CD4-positive, CD25-positive, alpha-beta regulatory T cell (primary cell): ENCODE results near the gene TRAPPC2. TPM values are rescaled to one million over a fixed set of nuclear protein-coding genes. Genes with fewer than 3 reads are reported as not detected.

Experiments used
- ATAC-seq, 2 donors: fragments of 150-1000 bp; cut with Tn5 transposase; one replicate each; pipeline ENCODE4 v1.10.0; 2021; ENCODE audit warnings: low read depth in 2 of 2, moderate number of reproducible peaks in 2 of 2, moderate library complexity in 1 of 2
- DNase-seq, 3 donors: peaks; one replicate each; pipeline versions ENCODE4 v3.0.0 to v3.0.0-alpha.2; 2012 to 2022; ENCODE audit warnings: mixed read lengths in 1 of 3
- H3K27ac ChIP-seq: one replicate; pipeline ENCODE4 v1.7.0; 2013; ENCODE audit warnings: mild to moderate bottlenecking, low read length; ENCODE audit not compliant: insufficient read depth, poor library complexity, severe bottlenecking
- H3K27me3 ChIP-seq: one replicate; pipeline ENCODE4 v1.7.0; 2013; ENCODE audit warnings: low read length; ENCODE audit not compliant: control insufficient read depth, insufficient read depth
- H3K36me3 ChIP-seq: one replicate; pipeline ENCODE4 v1.7.0; 2013; ENCODE audit warnings: mild to moderate bottlenecking, low read length, moderate library complexity; ENCODE audit not compliant: control insufficient read depth, insufficient read depth
- H3K4me1 ChIP-seq: 2 replicates; pipeline ENCODE4 v1.7.0; 2013; ENCODE audit warnings: mild to moderate bottlenecking, low read length; ENCODE audit not compliant: insufficient read depth, control insufficient read depth, poor library complexity, severe bottlenecking
- H3K4me3 ChIP-seq: one replicate; pipeline ENCODE4 v1.7.0; 2013; ENCODE audit warnings: low read depth, mild to moderate bottlenecking, low read length, moderate library complexity
- H3K9me3 ChIP-seq, 2 experiments: 1 replicate in 1 of 2; 2 replicates in 1 of 2; pipeline ENCODE4 v1.7.0; 2013; ENCODE audit warnings: low read length in 2 of 2, mild to moderate bottlenecking in 1 of 2, moderate library complexity in 1 of 2; ENCODE audit not compliant: control insufficient read depth in 2 of 2
- H3K27ac Mint-ChIP-seq, 3 donors: one replicate each; pipeline ENCODE4 v1.8.0; 2020 to 2022; ENCODE audit warnings: mild to moderate bottlenecking in 3 of 3, mixed read lengths in 3 of 3, moderate library complexity in 2 of 3
- H3K27me3 Mint-ChIP-seq: one replicate; pipeline ENCODE4 v1.8.0; 2022; ENCODE audit warnings: mild to moderate bottlenecking, mixed read lengths
- H3K36me3 Mint-ChIP-seq: one replicate; pipeline ENCODE4 v1.8.0; 2020; ENCODE audit warnings: mixed read lengths
- H3K4me1 Mint-ChIP-seq, 4 donors: one replicate each; pipeline ENCODE4 v1.8.0; 2020 to 2022; ENCODE audit warnings: mixed read lengths in 4 of 4, mild to moderate bottlenecking in 1 of 4
- H3K4me3 Mint-ChIP-seq, 4 donors: one replicate each; pipeline ENCODE4 v1.8.0; 2020 to 2022; ENCODE audit warnings: mild to moderate bottlenecking in 4 of 4, mixed read lengths in 4 of 4, moderate library complexity in 3 of 4
- H3K9me3 Mint-ChIP-seq, 7 donors: one replicate each; pipeline ENCODE4 v1.8.0; 2020 to 2022; ENCODE audit warnings: mixed read lengths in 7 of 7, mild to moderate bottlenecking in 3 of 7, moderate library complexity in 2 of 7
- polyA plus RNA-seq, 4 donors: library from polyadenylated mRNA; unstranded; fragments of 300-500 nt; fragmentation: Illumina TruSeq; gene quantifications; one replicate each; pipeline ENCODE4 v1.2.3, GENCODE V29; 2021
- total RNA-seq: library from RNA; stranded (reverse); gene quantifications from one replicate; pipeline ENCODE4 v1.2.3, GENCODE V29; 2022

The TRAPPC2 gene
- total and polyA plus RNA-seq, 5 donors from 2014 or later = 31.3 to 46.9 (median 37.8) TPM

DNA sequence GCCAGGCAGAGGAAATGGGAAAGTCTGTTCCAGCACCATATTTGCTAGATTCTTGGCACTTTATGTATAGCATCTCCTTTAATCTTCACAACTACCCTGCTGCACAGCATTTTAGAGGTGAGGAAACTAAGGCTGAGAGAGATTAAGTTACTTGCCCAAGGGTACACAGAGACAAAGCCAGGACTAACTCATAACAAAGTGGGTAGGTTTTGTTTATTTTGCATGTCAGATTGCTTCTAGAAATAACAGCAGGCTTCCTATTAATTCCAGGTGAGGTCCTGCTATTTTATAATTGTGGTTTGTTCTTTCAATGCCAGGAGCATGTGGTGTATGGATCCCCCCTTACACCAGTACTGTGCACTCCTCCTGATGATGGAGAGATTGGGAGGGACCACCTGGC, 66.5 kb downstream of the TRAPPC2 start:
- no peaks in the 10 kb centered on the region for H3K9me3 ChIP-seq
- H3K27ac Mint-ChIP-seq = no peak overlapping the region
- DNase-seq (no peak), ATAC-seq (no peak)
- H3K4me1 ChIP-seq = peaks cover 4% of the 10 kb centered on the region
- H3K4me3 Mint-ChIP-seq = no peak overlapping the region
- H3K27ac ChIP-seq = no peak overlapping the region
- H3K4me1 Mint-ChIP-seq = peaks cover 0 to 5% (median under 1%) of the 10 kb centered on the region in 4 donors
- no peaks in the 10 kb centered on the region for H3K27me3 Mint-ChIP-seq
- peaks cover 39% of the 10 kb centered on the region for H3K36me3 Mint-ChIP-seq
- H3K36me3 ChIP-seq = peaks cover 9% of the 10 kb centered on the region
- no peaks in the 10 kb centered on the region for H3K9me3 Mint-ChIP-seq
- H3K27me3 ChIP-seq = no peaks in the 10 kb centered on the region
- H3K4me3 ChIP-seq = no peak overlapping the region

DNA sequence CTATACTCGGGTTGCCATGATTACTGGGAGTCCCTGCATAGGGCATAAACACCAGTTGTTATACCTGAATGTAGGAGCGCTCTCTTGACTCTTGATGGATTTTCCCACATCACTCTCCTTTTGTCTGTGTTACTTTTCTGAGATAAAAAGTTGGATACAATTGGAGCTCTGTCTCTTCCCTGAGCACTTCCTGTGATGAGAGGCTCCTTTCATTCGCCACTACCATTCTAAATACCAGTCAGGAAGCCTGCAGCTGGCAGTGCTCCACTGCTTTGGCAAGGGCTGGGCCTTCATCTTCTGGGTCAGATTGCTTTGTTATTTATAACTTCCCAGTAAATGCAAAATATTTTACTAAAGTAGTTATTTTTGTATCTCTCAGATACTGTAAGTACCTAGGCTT, 67.6 kb downstream of the TRAPPC2 start:
- H3K36me3 ChIP-seq = peaks cover 17% of the 10 kb centered on the region
- ATAC-seq = no peak
- H3K27me3 ChIP-seq = no peaks in the 10 kb centered on the region
- H3K4me1 Mint-ChIP-seq = peaks cover 0 to 5% (median 2%) of the 10 kb centered on the region in 4 donors
- H3K4me3 ChIP-seq = no peak overlapping the region
- no peak overlapping the region for H3K27ac Mint-ChIP-seq
- H3K9me3 Mint-ChIP-seq = no peaks in the 10 kb centered on the region
- H3K27me3 Mint-ChIP-seq = no peaks in the 10 kb centered on the region
- H3K36me3 Mint-ChIP-seq = peaks cover 38% of the 10 kb centered on the region
- DNase-seq = no peak
- H3K27ac ChIP-seq = no peak overlapping the region
- H3K4me1 ChIP-seq = peaks cover 4% of the 10 kb centered on the region
- H3K9me3 ChIP-seq = no peaks in the 10 kb centered on the region
- no peak overlapping the region for H3K4me3 Mint-ChIP-seq

DNA sequence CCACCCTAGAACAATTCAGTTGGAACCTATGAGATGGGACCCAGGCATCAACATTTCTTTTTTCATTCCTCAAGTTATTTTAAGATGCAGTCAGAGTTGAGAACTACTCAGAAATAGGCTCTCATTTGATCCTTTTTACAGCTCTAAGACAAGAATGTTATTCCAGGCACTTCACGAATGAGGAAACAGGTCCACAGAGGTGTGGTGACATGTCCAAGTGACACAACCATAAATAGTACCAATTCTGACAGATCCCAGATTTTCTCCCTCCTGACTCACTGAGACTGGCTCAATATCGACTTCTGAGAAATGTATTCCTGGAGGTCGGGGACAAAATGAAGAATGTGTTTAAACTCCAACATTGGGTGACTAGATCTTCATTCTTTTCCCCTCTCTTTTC, 70.4 kb downstream of the TRAPPC2 start:
- Histone ChIP-seq H3K4me1 (peaks cover under 1% of the 10 kb centered on the region), H3K4me3 (no peak overlapping the region), H3K9me3 (no peaks in the 10 kb centered on the region), H3K27ac (no peak overlapping the region), H3K27me3 (no peaks in the 10 kb centered on the region), H3K36me3 (peaks cover 29% of the 10 kb centered on the region)
- Mint-ChIP-seq H3K4me1 (peaks cover 2 to 4% (median 2%) of the 10 kb centered on the region in 4 donors), H3K9me3 (no peaks in the 10 kb centered on the region), H3K4me3 (no peak overlapping the region), H3K27me3 (no peaks in the 10 kb centered on the region), H3K36me3 (peaks cover 40% of the 10 kb centered on the region), H3K27ac (no peak overlapping the region)
- ATAC-seq = no peak
- no peak for DNase-seq

DNA sequence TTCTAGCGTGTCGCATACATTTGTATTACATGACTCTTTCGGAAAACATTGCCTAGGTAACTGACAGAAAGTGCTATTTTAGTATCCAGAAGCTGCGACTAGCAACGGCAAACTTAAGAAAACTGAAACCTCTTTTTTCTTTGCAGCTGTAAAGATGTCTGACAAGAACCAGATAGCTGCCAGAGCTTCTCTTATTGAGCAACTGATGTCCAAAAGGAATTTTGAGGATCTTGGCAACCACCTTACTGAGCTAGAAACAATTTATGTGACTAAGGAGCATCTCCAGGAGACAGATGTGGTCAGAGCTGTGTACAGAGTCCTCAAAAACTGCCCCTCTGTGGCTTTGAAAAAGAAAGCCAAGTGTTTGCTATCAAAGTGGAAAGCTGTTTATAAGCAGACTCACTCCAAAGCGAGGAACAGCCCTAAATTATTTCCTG, 72.0 kb downstream of the TRAPPC2 start:
- Histone ChIP-seq H3K27me3 (no peaks in the 10 kb centered on the region), H3K4me3 (peak overlapping the region; percentile 37), H3K9me3 (no peaks in the 10 kb centered on the region), H3K27ac (peak overlapping the region; percentile 41), H3K36me3 (peaks cover 29% of the 10 kb centered on the region), H3K4me1 (no peaks in the 10 kb centered on the region)
- H3K4me3 Mint-ChIP-seq = peak overlapping the region in 2 of 4 donors; percentile 62 to 65
- no peaks in the 10 kb centered on the region for H3K9me3 Mint-ChIP-seq
- no peaks in the 10 kb centered on the region for H3K27me3 Mint-ChIP-seq
- H3K36me3 Mint-ChIP-seq = peaks cover 44% of the 10 kb centered on the region
- H3K27ac Mint-ChIP-seq = no peak overlapping the region
- no peak for ATAC-seq
- H3K4me1 Mint-ChIP-seq = peaks cover 7 to 11% (median 9%) of the 10 kb centered on the region in 4 donors
- no peak for DNase-seq

Other genes with a start within 250 kb of the TRAPPC2 start
- gene EGFL6, start 165.0 kb downstream of the TRAPPC2 start, total RNA-seq = not detected
- under 1 TPM in 1 of 4 donors, not detected in 3; 0.11 TPM for gene EGFL6, start 165.0 kb downstream of the TRAPPC2 start, polyA plus RNA-seq
- gene TCEANC, start 81.5 kb downstream of the TRAPPC2 start, total RNA-seq = 7.0 TPM
- gene TCEANC, start 81.5 kb downstream of the TRAPPC2 start, polyA plus RNA-seq = 10 to 100 TPM in 2 of 4 donors, 1 to 10 TPM in 2; 7.1 to 13.3 (median 9.7) TPM
- 22.8 TPM for gene RAB9A, start 45.5 kb downstream of the TRAPPC2 start, total RNA-seq
- 10 to 100 TPM; 23.1 to 33.4 (median 26.7) TPM for gene RAB9A, start 45.5 kb downstream of the TRAPPC2 start, polyA plus RNA-seq
- gene OFD1, start 128 bp upstream of the TRAPPC2 start, total RNA-seq = 79.9 TPM
- gene OFD1, start 128 bp upstream of the TRAPPC2 start, polyA plus RNA-seq = 10 to 100 TPM; 26.9 to 36.3 (median 32.0) TPM
- gene GPM6B, start 82.5 kb upstream of the TRAPPC2 start, total RNA-seq = not detected
- under 1 TPM; 0.24 to 0.67 (median 0.34) TPM for gene GPM6B, start 82.5 kb upstream of the TRAPPC2 start, polyA plus RNA-seq